Liver (tissue), 9 donors: ENCODE results near the gene DNAI4. TPM values are rescaled to one million over a fixed set of nuclear protein-coding genes. Genes with fewer than 3 reads are reported as not detected.

Source experiments
- DNase-seq: peaks from one replicate; pipeline ENCODE4 v3.0.0-alpha.2; 2017; ENCODE audit warnings: low spot score
- H3K27ac ChIP-seq, 2 donors: one replicate each; pipeline ENCODE4 v1.7.0; 2013; ENCODE audit warnings: inconsistent platforms in 2 of 2, low read length in 2 of 2, control low read depth in 1 of 2, low read depth in 1 of 2, mild to moderate bottlenecking in 1 of 2
- H3K27me3 ChIP-seq, 4 donors: one replicate each; pipeline versions ENCODE4 v1.6.1 to v1.7.0; 2013; ENCODE audit warnings: low read length in 3 of 4, inconsistent platforms in 1 of 4, mild to moderate bottlenecking in 1 of 4, moderate library complexity in 1 of 4; ENCODE audit not compliant: control insufficient read depth in 4 of 4, insufficient read depth in 4 of 4
- H3K36me3 ChIP-seq, 4 donors: one replicate each; pipeline versions ENCODE4 v1.6.1 to v1.7.0; 2013; ENCODE audit warnings: low read length in 3 of 4, mild to moderate bottlenecking in 3 of 4, low read depth in 1 of 4, moderate library complexity in 1 of 4; ENCODE audit not compliant: control insufficient read depth in 4 of 4, insufficient read depth in 3 of 4
- H3K4me1 ChIP-seq, 4 donors: one replicate each; pipeline versions ENCODE4 v1.6.1 to v1.7.0; 2013; ENCODE audit warnings: low read length in 3 of 4, mild to moderate bottlenecking in 3 of 4, moderate library complexity in 1 of 4; ENCODE audit not compliant: control insufficient read depth in 4 of 4, insufficient read depth in 4 of 4
- H3K4me3 ChIP-seq, 3 donors: one replicate each; pipeline versions ENCODE4 v1.6.1 to v1.7.0; 2013; ENCODE audit warnings: low read length in 3 of 3, control low read depth in 1 of 3, low read depth in 1 of 3, mild to moderate bottlenecking in 1 of 3
- H3K9ac ChIP-seq, 2 donors: one replicate each; pipeline ENCODE4 v1.7.0; 2013; ENCODE audit warnings: low read length in 2 of 2, mild to moderate bottlenecking in 2 of 2, moderate library complexity in 2 of 2, control low read depth in 1 of 2, low read depth in 1 of 2
- H3K9me3 ChIP-seq, 4 donors: one replicate each; pipeline versions ENCODE4 v1.6.1 to v1.7.0; 2013; ENCODE audit warnings: low read length in 3 of 4; ENCODE audit not compliant: control insufficient read depth in 4 of 4
- EGR1 ChIP-seq, 2 donors: IDR thresholded peaks; 2 replicates each; pipeline ENCODE4 v1.6.1; 2016 to 2018; ENCODE audit warnings: antibody characterized with exemption in 2 of 2, low read depth in 2 of 2
- FOXA1 ChIP-seq: IDR thresholded peaks from 2 replicates; pipeline ENCODE4 v1.6.1; 2016; ENCODE audit warnings: antibody characterized with exemption
- FOXA2 ChIP-seq: IDR thresholded peaks from 2 replicates; pipeline ENCODE4 v1.6.1; 2016; ENCODE audit warnings: antibody characterized with exemption
- GABPA ChIP-seq, 2 donors: IDR thresholded peaks in 1 of 2; conservative IDR thresholded peaks in 1 of 2; 2 replicates each; pipeline ENCODE4 v1.6.1; 2016; ENCODE audit warnings: antibody characterized with exemption in 2 of 2, mild to moderate bottlenecking in 1 of 2, moderate library complexity in 1 of 2
- HNF4A ChIP-seq, 2 donors: conservative IDR thresholded peaks; 2 replicates each; pipeline ENCODE4 v1.6.1; 2016; ENCODE audit warnings: antibody characterized with exemption in 2 of 2, mild to moderate bottlenecking in 2 of 2
- HNF4G ChIP-seq: IDR thresholded peaks from 2 replicates; pipeline ENCODE4 v1.6.1; 2016; ENCODE audit warnings: antibody characterized with exemption
- JUND ChIP-seq, 2 donors: IDR thresholded peaks; 2 replicates each; pipeline ENCODE4 v1.6.1; 2016; ENCODE audit warnings: antibody characterized with exemption in 2 of 2
- NR2F2 ChIP-seq: IDR thresholded peaks from 2 replicates; pipeline ENCODE4 v1.6.1; 2016; ENCODE audit warnings: antibody characterized with exemption
- RAD21 ChIP-seq, 2 donors: IDR thresholded peaks; 2 replicates each; pipeline ENCODE4 v1.6.1; 2016; ENCODE audit warnings: antibody characterized with exemption in 2 of 2, mild to moderate bottlenecking in 2 of 2
- RXRA ChIP-seq, 2 donors: IDR thresholded peaks; 2 replicates each; pipeline ENCODE4 v1.6.1; 2017 to 2018; ENCODE audit warnings: antibody characterized with exemption in 2 of 2, mild to moderate bottlenecking in 1 of 2
- SP1 ChIP-seq: IDR thresholded peaks from 2 replicates; pipeline ENCODE4 v1.6.1; 2018; ENCODE audit warnings: antibody characterized with exemption, mild to moderate bottlenecking
- TAF1 ChIP-seq: conservative IDR thresholded peaks from 2 replicates; pipeline ENCODE4 v1.6.1; 2016; ENCODE audit warnings: antibody characterized with exemption, mild to moderate bottlenecking
- YY1 ChIP-seq: IDR thresholded peaks from 2 replicates; pipeline ENCODE4 v1.6.1; 2016; ENCODE audit warnings: antibody characterized with exemption, mild to moderate bottlenecking
- WGBS: extraction: QIAGEN DNeasy Blood & Tissue Kit; methylation state at CpG from one replicate; pipeline ENCODE4 v1.1.7; 2013; 5-methylcytosine and 5-hydroxymethylcytosine counted together
- polyA plus RNA-seq, 2 donors: library from polyadenylated mRNA; stranded (reverse) in 1 of 2; unstranded in 1 of 2; fragments of 200-250 nt in 1 of 2; fragments of >200 nt in 1 of 2; fragmentation: Nextera tagmentation in 1 of 2; extraction: Ambion mirVana in 1 of 2; gene quantifications; one replicate each; pipeline versions ENCODE4 v1.2.1 to v1.2.3, GENCODE V29; 2013 to 2015
- total RNA-seq, 2 donors: library from RNA; depleted of rRNA; stranded (reverse); fragments of >200 nt; gene quantifications; one replicate each; pipeline ENCODE4 v1.2.3, GENCODE V29; 2014
- TF ChIP-seq, protein P1 (sequence below): IDR thresholded peaks from 2 replicates; pipeline ENCODE4 v1.6.1; 2016; ENCODE audit warnings: antibody characterized with exemption
- TF ChIP-seq, protein P2 (sequence below): fragments of 150-350 bp; IDR thresholded peaks from 2 replicates; pipeline ENCODE4 v1.5.1; 2017; ENCODE audit warnings: improper control_type of control experiment, low read depth, low read length; ENCODE audit not compliant: missing input control
- TF ChIP-seq, protein P3 (sequence below): IDR thresholded peaks from 2 replicates; pipeline ENCODE4 v1.6.1; 2016; ENCODE audit warnings: antibody characterized with exemption, mild to moderate bottlenecking
- TF ChIP-seq, protein P4 (sequence below): IDR thresholded peaks from 2 replicates; pipeline ENCODE4 v1.6.1; 2016; ENCODE audit warnings: antibody characterized with exemption
- donor health status: healthy.
- donor health status: healthy.
- donor health status: healthy.
- donor health status: healthy.
- donor health status: healthy.

Gene DNAI4, protein sequence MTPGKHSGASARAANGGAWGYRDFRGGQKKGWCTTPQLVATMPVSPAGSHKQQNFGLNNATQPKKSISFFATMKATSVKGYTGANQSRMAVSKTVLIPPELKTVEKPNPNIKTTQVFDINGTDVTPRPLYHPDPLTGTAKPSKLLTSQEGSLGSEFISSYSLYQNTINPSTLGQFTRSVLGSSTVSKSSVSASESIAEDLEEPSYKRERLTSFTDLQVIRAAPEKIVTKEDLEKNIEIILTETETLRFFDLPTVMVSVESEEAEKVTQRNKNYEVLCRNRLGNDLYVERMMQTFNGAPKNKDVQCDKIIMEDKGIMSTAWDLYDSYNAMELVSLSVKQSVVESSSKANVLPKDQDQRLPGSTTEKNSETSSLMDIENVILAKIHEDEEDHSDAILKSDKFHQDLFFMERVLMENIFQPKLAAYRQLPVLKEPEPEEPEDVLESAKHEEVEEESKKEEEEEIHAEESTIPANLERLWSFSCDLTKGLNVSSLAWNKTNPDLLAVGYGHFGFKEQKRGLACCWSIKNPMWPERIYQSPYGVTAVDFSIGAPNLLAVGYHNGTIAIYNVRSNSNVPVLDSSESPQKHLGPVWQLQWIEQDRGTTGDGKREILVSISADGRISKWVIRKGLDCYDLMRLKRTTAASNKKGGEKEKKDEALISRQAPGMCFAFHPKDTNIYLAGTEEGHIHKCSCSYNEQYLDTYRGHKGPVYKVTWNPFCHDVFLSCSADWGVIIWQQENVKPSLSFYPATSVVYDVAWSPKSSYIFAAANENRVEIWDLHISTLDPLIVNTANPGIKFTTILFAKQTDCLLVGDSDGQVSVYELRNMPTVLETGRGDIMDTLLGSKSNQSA
- total RNA-seq (1 to 10 TPM; 1.3 to 1.8 TPM), polyA plus RNA-seq (under 1 TPM; 0.42 to 0.43 TPM)

DNA sequence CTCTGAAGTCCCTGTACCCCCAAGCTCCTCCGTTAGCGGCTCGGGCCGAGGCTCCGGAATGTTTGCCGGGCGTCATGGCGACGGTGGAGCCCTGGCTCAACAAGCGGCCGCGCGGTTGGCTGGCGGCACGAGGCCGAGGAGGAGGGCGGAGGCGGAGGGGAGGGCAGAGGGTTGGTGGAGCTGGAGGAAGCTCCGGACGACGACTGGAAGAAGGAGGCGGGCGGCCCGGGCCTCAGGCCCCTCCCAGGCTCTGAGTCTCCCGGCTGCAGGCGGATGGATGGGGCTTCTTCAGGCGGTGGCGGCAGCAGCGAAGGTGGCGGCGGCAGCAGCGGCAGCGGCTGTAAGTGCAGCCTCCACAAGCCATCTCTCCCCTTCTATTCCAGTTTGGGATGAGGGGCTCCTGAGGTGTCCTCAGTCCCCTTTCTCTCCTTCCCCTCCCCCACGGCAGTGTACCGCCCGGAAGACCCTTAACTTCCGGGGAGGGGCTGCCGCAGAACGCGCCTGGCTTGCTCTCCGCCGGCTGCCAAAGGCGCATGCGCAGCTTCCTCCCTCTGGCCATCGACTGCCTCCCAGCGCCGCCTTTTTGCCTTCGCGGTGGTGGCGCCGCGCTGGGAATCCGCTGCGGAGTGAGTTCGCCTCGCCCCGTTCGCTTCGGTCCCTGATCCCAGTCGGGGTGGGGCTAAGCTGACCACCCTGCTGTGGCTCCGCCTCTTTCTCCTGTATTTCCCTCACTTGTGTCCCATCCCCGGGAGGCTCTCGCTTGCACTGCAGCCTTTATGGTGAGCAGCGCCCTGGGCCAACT is at the start of gene DNAI4, which contains the start of gene MIER1:
Gene DNAI4, minus strand, starts transcription at position 101 of the 802 bp plus-strand sequence. Its CDS starts 25 bp downstream, at position 76.
Gene MIER1, plus strand, starts transcription at position 235 of the 802 bp plus-strand sequence. Its CDS starts 39 bp downstream, at position 274.
- Histone ChIP-seq H3K9me3 (no peaks in the 10 kb centered on the region), H3K4me3 (peak within 1 kb of the TSS; percentile 94 to 99 (median 97)), H3K4me1 (peaks cover 5 to 34% (median 17%) of the 10 kb centered on the region in 4 donors), H3K27me3 (no peaks in the 10 kb centered on the region), H3K27ac (peak within 1 kb of the TSS; percentile 62 to 87), H3K9ac (peak within 1 kb of the TSS; percentile 52 to 87), H3K36me3 (no peaks in the 10 kb centered on the region)
- TF ChIP-seq RXRA (IDR thresholded peaks at IDR 0.05) (peak; percentile 16 to 63), SP1 (peak; percentile 65), TAF1 (peak; percentile 56), GABPA (IDR thresholded peaks at IDR 0.05 in 1 of 2, conservative IDR thresholded peaks at IDR 0.05 in 1 of 2) (peak; percentile 65 to 93), HNF4A (conservative IDR thresholded peaks at IDR 0.05) (peak; percentile 5 to 23), FOXA1 (peak; percentile 32), JUND (IDR thresholded peaks at IDR 0.05) (peak in 1 of 2 donors; percentile 65), EGR1 (IDR thresholded peaks at IDR 0.05; ENCODE audit: low read depth in 2 of 2) (peak in 1 of 2 donors; percentile 35), HNF4G (no peak), NR2F2 (no peak), FOXA2 (no peak), RAD21 (IDR thresholded peaks at IDR 0.05) (peak; percentile 36 to 64), YY1 (peak; percentile 86)
- TF ChIP-seq, protein P1, sequence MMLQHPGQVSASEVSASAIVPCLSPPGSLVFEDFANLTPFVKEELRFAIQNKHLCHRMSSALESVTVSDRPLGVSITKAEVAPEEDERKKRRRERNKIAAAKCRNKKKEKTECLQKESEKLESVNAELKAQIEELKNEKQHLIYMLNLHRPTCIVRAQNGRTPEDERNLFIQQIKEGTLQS = no peak
- TF ChIP-seq, protein P2, sequence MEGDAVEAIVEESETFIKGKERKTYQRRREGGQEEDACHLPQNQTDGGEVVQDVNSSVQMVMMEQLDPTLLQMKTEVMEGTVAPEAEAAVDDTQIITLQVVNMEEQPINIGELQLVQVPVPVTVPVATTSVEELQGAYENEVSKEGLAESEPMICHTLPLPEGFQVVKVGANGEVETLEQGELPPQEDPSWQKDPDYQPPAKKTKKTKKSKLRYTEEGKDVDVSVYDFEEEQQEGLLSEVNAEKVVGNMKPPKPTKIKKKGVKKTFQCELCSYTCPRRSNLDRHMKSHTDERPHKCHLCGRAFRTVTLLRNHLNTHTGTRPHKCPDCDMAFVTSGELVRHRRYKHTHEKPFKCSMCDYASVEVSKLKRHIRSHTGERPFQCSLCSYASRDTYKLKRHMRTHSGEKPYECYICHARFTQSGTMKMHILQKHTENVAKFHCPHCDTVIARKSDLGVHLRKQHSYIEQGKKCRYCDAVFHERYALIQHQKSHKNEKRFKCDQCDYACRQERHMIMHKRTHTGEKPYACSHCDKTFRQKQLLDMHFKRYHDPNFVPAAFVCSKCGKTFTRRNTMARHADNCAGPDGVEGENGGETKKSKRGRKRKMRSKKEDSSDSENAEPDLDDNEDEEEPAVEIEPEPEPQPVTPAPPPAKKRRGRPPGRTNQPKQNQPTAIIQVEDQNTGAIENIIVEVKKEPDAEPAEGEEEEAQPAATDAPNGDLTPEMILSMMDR = peak; percentile 37
- TF ChIP-seq, protein P3, sequence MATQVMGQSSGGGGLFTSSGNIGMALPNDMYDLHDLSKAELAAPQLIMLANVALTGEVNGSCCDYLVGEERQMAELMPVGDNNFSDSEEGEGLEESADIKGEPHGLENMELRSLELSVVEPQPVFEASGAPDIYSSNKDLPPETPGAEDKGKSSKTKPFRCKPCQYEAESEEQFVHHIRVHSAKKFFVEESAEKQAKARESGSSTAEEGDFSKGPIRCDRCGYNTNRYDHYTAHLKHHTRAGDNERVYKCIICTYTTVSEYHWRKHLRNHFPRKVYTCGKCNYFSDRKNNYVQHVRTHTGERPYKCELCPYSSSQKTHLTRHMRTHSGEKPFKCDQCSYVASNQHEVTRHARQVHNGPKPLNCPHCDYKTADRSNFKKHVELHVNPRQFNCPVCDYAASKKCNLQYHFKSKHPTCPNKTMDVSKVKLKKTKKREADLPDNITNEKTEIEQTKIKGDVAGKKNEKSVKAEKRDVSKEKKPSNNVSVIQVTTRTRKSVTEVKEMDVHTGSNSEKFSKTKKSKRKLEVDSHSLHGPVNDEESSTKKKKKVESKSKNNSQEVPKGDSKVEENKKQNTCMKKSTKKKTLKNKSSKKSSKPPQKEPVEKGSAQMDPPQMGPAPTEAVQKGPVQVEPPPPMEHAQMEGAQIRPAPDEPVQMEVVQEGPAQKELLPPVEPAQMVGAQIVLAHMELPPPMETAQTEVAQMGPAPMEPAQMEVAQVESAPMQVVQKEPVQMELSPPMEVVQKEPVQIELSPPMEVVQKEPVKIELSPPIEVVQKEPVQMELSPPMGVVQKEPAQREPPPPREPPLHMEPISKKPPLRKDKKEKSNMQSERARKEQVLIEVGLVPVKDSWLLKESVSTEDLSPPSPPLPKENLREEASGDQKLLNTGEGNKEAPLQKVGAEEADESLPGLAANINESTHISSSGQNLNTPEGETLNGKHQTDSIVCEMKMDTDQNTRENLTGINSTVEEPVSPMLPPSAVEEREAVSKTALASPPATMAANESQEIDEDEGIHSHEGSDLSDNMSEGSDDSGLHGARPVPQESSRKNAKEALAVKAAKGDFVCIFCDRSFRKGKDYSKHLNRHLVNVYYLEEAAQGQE = peak; percentile 65
- TF ChIP-seq, protein P4, sequence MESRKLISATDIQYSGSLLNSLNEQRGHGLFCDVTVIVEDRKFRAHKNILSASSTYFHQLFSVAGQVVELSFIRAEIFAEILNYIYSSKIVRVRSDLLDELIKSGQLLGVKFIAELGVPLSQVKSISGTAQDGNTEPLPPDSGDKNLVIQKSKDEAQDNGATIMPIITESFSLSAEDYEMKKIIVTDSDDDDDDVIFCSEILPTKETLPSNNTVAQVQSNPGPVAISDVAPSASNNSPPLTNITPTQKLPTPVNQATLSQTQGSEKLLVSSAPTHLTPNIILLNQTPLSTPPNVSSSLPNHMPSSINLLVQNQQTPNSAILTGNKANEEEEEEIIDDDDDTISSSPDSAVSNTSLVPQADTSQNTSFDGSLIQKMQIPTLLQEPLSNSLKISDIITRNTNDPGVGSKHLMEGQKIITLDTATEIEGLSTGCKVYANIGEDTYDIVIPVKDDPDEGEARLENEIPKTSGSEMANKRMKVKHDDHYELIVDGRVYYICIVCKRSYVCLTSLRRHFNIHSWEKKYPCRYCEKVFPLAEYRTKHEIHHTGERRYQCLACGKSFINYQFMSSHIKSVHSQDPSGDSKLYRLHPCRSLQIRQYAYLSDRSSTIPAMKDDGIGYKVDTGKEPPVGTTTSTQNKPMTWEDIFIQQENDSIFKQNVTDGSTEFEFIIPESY = peak; percentile 21
- WGBS = under 1% methylated on average over 64 of the region's 64 CpGs
- peak; percentile 94 for DNase-seq
